ENCODE data around the gene SIRT7. TPM values are rescaled to one million over a fixed set of nuclear protein-coding genes. Genes with fewer than 3 reads are reported as not detected.

The SIRT7 gene
- total and polyA plus RNA-seq, 2 donors from 2014 or later: 17.4 to 25.2 TPM

GRCh38 chr17:81904600-81905423 lies 13.2 kb downstream of the SIRT7 start:
- no peak for FAIRE-seq
- peaks cover 0 to 16% (median 3%) of the 10 kb centered on the region in 3 donors for H3K36me3 ChIP-seq (ENCODE audit: control insufficient read depth in 2 of 3, insufficient read depth in 3 of 3, low read length in 3 of 3)
- intact Hi-C loops (cut with DNase I): no loop called here
- H3K9ac ChIP-seq (ENCODE audit: low read length in 3 of 3): no peak overlapping the region
- H3K4me1 ChIP-seq (ENCODE audit: control insufficient read depth in 2 of 3, insufficient read depth in 2 of 3, low read depth in 1 of 3, low read length in 3 of 3): peaks cover 0 to 4% (median 0%) of the 10 kb centered on the region in 3 donors
- TF ChIP-seq CTCF (IDR thresholded peaks at IDR 0.05; ENCODE audit: borderline replicate concordance, extremely low read depth, insufficient read depth): no peak
- no peaks in the 10 kb centered on the region for H3K27me3 ChIP-seq (ENCODE audit: control insufficient read depth, insufficient read depth, low read length)
- H3K27ac ChIP-seq (ENCODE audit: low read depth in 2 of 2, low read length in 2 of 2): no peak overlapping the region
- no peak overlapping the region for H3K4me3 ChIP-seq (ENCODE audit: low read length in 3 of 3)
- peak in 1 of 5 donors; percentile 64 for DNase-seq
- H3K9me3 ChIP-seq (ENCODE audit: control insufficient read depth in 2 of 3, insufficient read depth in 1 of 3, low read length in 3 of 3): no peaks in the 10 kb centered on the region

DNA sequence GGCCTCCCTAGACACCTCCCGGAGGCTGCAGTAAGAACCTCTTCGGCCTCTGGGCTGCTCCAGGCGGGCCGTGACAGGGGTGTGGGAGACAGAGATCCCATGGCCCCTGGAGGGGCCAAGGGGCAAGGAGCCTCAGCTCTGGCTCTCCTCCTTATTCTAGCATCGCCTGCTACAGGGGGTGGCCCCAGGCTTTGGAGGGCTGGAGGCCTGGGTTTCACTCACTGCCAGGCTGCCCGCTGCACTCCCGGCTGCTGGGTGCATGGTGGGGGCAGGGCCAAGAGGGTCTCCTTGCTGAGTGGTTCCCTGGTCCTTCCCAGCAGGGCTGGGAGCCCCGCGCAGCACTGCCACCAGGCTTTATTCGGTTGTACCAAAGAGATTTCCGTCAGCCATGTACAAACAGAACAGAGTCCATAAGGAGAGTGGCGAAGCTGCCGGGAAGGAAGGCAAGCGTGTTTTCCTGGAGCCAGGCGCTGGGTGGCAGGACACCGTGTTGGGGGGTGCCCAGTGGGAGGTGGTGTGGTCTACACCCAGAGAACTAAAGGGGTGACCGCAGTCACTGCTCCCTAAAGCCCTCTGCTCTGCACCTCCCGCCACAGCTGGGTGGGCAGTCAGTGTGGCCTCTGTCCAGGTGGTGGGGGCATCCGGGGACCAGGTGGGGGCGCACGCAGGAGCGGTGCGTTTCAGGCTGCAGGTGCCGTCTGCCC lies 13.9 kb downstream of the SIRT7 start:
- no peak overlapping the region for H3K27ac ChIP-seq (ENCODE audit: low read depth in 2 of 2, low read length in 2 of 2)
- intact Hi-C loops (cut with DNase I): no loop called here
- no peaks in the 10 kb centered on the region for H3K9me3 ChIP-seq (ENCODE audit: control insufficient read depth in 2 of 3, insufficient read depth in 1 of 3, low read length in 3 of 3)
- peaks cover 0 to 19% (median 3%) of the 10 kb centered on the region in 3 donors for H3K36me3 ChIP-seq (ENCODE audit: control insufficient read depth in 2 of 3, insufficient read depth in 3 of 3, low read length in 3 of 3)
- DNase-seq (peak in 1 of 5 donors; percentile 64), FAIRE-seq (no peak)
- no peak overlapping the region for H3K4me3 ChIP-seq (ENCODE audit: low read length in 3 of 3)
- H3K4me1 ChIP-seq (ENCODE audit: control insufficient read depth in 2 of 3, insufficient read depth in 2 of 3, low read depth in 1 of 3, low read length in 3 of 3): peaks cover 0 to 3% (median 0%) of the 10 kb centered on the region in 3 donors
- H3K27me3 ChIP-seq (ENCODE audit: control insufficient read depth, insufficient read depth, low read length): no peaks in the 10 kb centered on the region
- TF ChIP-seq CTCF (IDR thresholded peaks at IDR 0.05; ENCODE audit: borderline replicate concordance, extremely low read depth, insufficient read depth): no peak
- no peak overlapping the region for H3K9ac ChIP-seq (ENCODE audit: low read length in 3 of 3)

DNA sequence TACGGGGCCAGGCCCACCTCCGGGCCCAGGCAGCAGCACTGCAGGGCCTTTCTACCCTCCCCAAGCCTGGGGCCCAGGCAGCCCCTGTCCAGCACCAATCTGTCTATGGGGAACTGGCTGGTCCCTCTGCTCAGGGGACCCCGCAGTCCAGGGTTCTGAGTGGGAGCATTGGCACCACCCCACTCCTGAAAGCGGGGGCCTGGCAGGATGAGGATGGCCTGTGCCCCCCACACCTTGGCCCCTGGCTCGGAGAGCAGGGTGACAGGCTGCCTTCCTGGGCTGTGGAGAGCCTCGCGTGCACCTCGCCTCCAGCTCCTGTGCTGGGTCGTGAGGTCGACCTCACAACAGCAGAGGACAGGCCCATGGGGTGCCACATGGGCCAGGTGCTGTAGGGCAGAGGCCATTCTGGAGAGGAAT lies 14.6 kb downstream of the SIRT7 start:
- no peaks in the 10 kb centered on the region for H3K9me3 ChIP-seq (ENCODE audit: control insufficient read depth in 2 of 3, insufficient read depth in 1 of 3, low read length in 3 of 3)
- FAIRE-seq (no peak), DNase-seq (peak in 1 of 5 donors; percentile 70)
- no peak overlapping the region for H3K4me3 ChIP-seq (ENCODE audit: low read length in 3 of 3)
- no peaks in the 10 kb centered on the region for H3K27me3 ChIP-seq (ENCODE audit: control insufficient read depth, insufficient read depth, low read length)
- no peak overlapping the region for H3K9ac ChIP-seq (ENCODE audit: low read length in 3 of 3)
- TF ChIP-seq CTCF (IDR thresholded peaks at IDR 0.05; ENCODE audit: borderline replicate concordance, extremely low read depth, insufficient read depth): no peak
- peaks cover under 1 to 20% (median 3%) of the 10 kb centered on the region in 3 donors for H3K36me3 ChIP-seq (ENCODE audit: control insufficient read depth in 2 of 3, insufficient read depth in 3 of 3, low read length in 3 of 3)
- intact Hi-C loops (cut with DNase I): no loop called here
- H3K27ac ChIP-seq (ENCODE audit: low read depth in 2 of 2, low read length in 2 of 2): no peak overlapping the region
- peaks cover 0 to 3% (median 0%) of the 10 kb centered on the region in 3 donors for H3K4me1 ChIP-seq (ENCODE audit: control insufficient read depth in 2 of 3, insufficient read depth in 2 of 3, low read depth in 1 of 3, low read length in 3 of 3)

Measured in kidney (tissue), 14 donors.